Astrocyte (in vitro differentiated cells and primary cell): Measurements from ENCODE around the gene PRSS16. TPM values are rescaled to one million over a fixed set of nuclear protein-coding genes. Genes with fewer than 3 reads are reported as not detected.

Experiments used
- DNase-seq: peaks from one replicate; pipeline ENCODE4 v3.0.0-alpha.2; 2010; ENCODE audit warnings: low read depth
- FAIRE-seq: peaks from 2 replicates; lab custom pipeline; 2011; peaks lifted over from hg19 to GRCh38; lab: Jason Lieb, UNC
- H2AFZ ChIP-seq: 2 replicates; pipeline ENCODE4 v1.6.0; 2012; ENCODE audit warnings: low read depth, low read length, inconsistent platforms
- H3K27ac ChIP-seq: 2 replicates; pipeline ENCODE4 v1.5.1; 2011; ENCODE audit warnings: low read depth, low read length, inconsistent platforms
- H3K27me3 ChIP-seq: 2 replicates; pipeline ENCODE4 v1.6.0; 2011; ENCODE audit warnings: low read length, inconsistent platforms; ENCODE audit not compliant: insufficient read depth
- H3K36me3 ChIP-seq: 2 replicates; pipeline ENCODE4 v1.5.1; 2011; ENCODE audit warnings: low read length, inconsistent platforms; ENCODE audit not compliant: insufficient read depth
- H3K4me1 ChIP-seq: 2 replicates; pipeline ENCODE4 v1.5.1; 2011; ENCODE audit warnings: low read length, inconsistent platforms; ENCODE audit not compliant: insufficient read depth
- H3K4me2 ChIP-seq: 2 replicates; pipeline ENCODE4 v1.6.0; 2012; ENCODE audit warnings: low read length, inconsistent platforms
- H3K4me3 ChIP-seq: 2 replicates; pipeline ENCODE4 v1.5.1; 2011; ENCODE audit warnings: low read depth, mild to moderate bottlenecking, low read length, inconsistent platforms; ENCODE audit not compliant: insufficient read depth
- H3K79me2 ChIP-seq: 2 replicates; pipeline ENCODE4 v1.6.0; 2012; ENCODE audit warnings: mild to moderate bottlenecking, low read length, inconsistent platforms; ENCODE audit not compliant: insufficient read depth
- H3K9ac ChIP-seq: 2 replicates; pipeline ENCODE4 v1.6.0; 2012; ENCODE audit warnings: mild to moderate bottlenecking, low read length, inconsistent platforms
- H3K9me3 ChIP-seq: 2 replicates; pipeline ENCODE4 v1.5.1; 2012; ENCODE audit warnings: low read depth, mild to moderate bottlenecking, low read length, inconsistent platforms; ENCODE audit not compliant: insufficient read depth
- H4K20me1 ChIP-seq: 2 replicates; pipeline ENCODE4 v1.6.0; 2012; ENCODE audit warnings: low read length, inconsistent platforms; ENCODE audit not compliant: insufficient read depth
- H3K27ac Mint-ChIP-seq: one replicate; pipeline ENCODE4 v1.8.0; 2021; ENCODE audit warnings: mild to moderate bottlenecking, mixed read lengths; ENCODE audit not compliant: unreplicated experiment
- H3K27me3 Mint-ChIP-seq: one replicate; pipeline ENCODE4 v1.8.0; 2021; ENCODE audit warnings: low read depth, mixed read lengths; ENCODE audit not compliant: unreplicated experiment
- H3K36me3 Mint-ChIP-seq: one replicate; pipeline ENCODE4 v1.8.0; 2021; ENCODE audit warnings: low read depth, mixed read lengths; ENCODE audit not compliant: unreplicated experiment
- H3K4me1 Mint-ChIP-seq: one replicate; pipeline ENCODE4 v1.8.0; 2021; ENCODE audit warnings: low read depth, mixed read lengths; ENCODE audit not compliant: unreplicated experiment
- H3K4me3 Mint-ChIP-seq: one replicate; pipeline ENCODE4 v1.8.0; 2021; ENCODE audit warnings: mild to moderate bottlenecking, moderate library complexity, mixed read lengths; ENCODE audit not compliant: unreplicated experiment
- H3K9me3 Mint-ChIP-seq: one replicate; pipeline ENCODE4 v1.8.0; 2021; ENCODE audit warnings: mild to moderate bottlenecking, mixed read lengths; ENCODE audit not compliant: unreplicated experiment
- EZH2 ChIP-seq: IDR thresholded peaks from 2 replicates; pipeline ENCODE4 v1.6.1; 2012; ENCODE audit warnings: mild to moderate bottlenecking, low read length, inconsistent platforms; ENCODE audit not compliant: insufficient read depth
- total RNA-seq: library from RNA; stranded (reverse); gene quantifications from 2 replicates; pipeline ENCODE4 v1.2.1, GENCODE V29; 2021
- TF ChIP-seq, protein P1 (sequence below): IDR thresholded peaks from 2 replicates; pipeline ENCODE4 v1.5.1; 2011; ENCODE audit warnings: low read depth, mild to moderate bottlenecking, inconsistent platforms, low read length, moderate library complexity; ENCODE audit not compliant: insufficient read depth

Gene PRSS16
- total RNA-seq, 1 donor from 2014 or later: 2.3 TPM

DNA sequence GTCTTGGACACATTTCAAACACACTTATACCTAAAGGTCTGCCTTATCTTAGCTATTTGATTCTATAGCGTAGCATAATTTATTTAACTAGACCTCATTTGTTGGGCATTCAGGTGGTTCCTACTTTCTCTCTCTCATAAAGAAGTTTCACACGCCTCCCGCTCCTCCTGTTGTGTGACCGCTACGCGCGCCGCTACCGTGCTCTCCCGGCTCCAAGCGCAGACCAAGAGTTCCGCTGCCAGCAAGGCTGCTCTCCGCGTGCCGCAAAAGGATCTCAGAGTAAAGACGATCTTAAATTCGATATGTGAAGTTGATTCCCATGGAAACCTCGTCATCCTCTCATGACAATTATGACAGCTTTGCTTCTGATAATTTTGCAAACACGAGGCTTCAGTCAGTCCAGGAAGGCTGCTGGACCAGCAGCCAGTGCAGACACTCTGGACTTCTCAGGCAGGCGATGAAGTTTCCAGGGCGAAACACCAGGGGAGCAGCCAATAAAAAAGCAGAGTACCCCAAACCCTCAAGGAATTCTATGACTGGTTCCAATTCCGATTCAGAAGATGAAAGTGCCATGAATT, 20.4 kb downstream of the PRSS16 start:
- H3K9me3 ChIP-seq: peaks cover 3% of the 10 kb centered on the region
- no peaks in the 10 kb centered on the region for H4K20me1 ChIP-seq
- H3K27me3 ChIP-seq: peaks cover 12% of the 10 kb centered on the region
- H3K4me1 ChIP-seq: no peaks in the 10 kb centered on the region
- H3K9ac ChIP-seq: no peak overlapping the region
- peak overlapping the region; percentile 26 for H3K4me2 ChIP-seq
- no peak overlapping the region for H3K27ac ChIP-seq
- H3K79me2 ChIP-seq: no peaks in the 10 kb centered on the region
- H2AFZ ChIP-seq: peak overlapping the region; percentile 26
- H3K36me3 Mint-ChIP-seq: no peaks in the 10 kb centered on the region
- no peaks in the 10 kb centered on the region for H3K4me1 Mint-ChIP-seq
- peaks cover 7% of the 10 kb centered on the region for H3K9me3 Mint-ChIP-seq
- DNase-seq (no peak), FAIRE-seq (no peak)
- H3K36me3 ChIP-seq: no peaks in the 10 kb centered on the region
- no peak overlapping the region for H3K27ac Mint-ChIP-seq
- H3K4me3 ChIP-seq: no peak overlapping the region
- H3K4me3 Mint-ChIP-seq: peak overlapping the region; percentile 75
- TF ChIP-seq, protein P1, sequence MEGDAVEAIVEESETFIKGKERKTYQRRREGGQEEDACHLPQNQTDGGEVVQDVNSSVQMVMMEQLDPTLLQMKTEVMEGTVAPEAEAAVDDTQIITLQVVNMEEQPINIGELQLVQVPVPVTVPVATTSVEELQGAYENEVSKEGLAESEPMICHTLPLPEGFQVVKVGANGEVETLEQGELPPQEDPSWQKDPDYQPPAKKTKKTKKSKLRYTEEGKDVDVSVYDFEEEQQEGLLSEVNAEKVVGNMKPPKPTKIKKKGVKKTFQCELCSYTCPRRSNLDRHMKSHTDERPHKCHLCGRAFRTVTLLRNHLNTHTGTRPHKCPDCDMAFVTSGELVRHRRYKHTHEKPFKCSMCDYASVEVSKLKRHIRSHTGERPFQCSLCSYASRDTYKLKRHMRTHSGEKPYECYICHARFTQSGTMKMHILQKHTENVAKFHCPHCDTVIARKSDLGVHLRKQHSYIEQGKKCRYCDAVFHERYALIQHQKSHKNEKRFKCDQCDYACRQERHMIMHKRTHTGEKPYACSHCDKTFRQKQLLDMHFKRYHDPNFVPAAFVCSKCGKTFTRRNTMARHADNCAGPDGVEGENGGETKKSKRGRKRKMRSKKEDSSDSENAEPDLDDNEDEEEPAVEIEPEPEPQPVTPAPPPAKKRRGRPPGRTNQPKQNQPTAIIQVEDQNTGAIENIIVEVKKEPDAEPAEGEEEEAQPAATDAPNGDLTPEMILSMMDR: no peak
- TF ChIP-seq EZH2: no peak
- peaks cover 26% of the 10 kb centered on the region for H3K27me3 Mint-ChIP-seq

DNA sequence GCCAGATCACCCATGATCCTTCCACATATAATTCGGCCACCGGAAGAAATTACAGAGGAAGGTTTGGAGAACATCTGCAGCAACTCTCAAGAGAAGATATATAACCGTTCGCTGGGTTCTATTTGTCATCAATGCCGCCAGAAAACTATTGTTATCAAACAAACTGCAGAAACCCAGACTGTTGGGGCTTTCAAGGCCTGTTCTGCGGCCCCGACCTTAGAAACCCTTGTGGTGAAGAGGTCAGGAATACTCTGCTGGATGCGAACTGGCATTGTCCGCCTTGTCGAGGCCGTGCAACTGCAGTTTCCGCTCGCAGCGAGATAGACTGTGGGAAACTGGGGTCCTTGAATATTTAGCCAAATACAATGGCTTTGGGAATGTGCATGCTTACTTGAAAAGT, 21.3 kb downstream of the PRSS16 start:
- no peak overlapping the region for H3K4me3 Mint-ChIP-seq
- H3K27me3 Mint-ChIP-seq: peaks cover 32% of the 10 kb centered on the region
- H3K4me1 Mint-ChIP-seq: no peaks in the 10 kb centered on the region
- H3K9me3 Mint-ChIP-seq: peaks cover 7% of the 10 kb centered on the region
- TF ChIP-seq EZH2: no peak
- TF ChIP-seq, protein P1: no peak
- no peak overlapping the region for H2AFZ ChIP-seq
- no peaks in the 10 kb centered on the region for H3K36me3 Mint-ChIP-seq
- H3K4me3 ChIP-seq: no peak overlapping the region
- no peaks in the 10 kb centered on the region for H3K36me3 ChIP-seq
- DNase-seq (no peak), FAIRE-seq (no peak)
- no peaks in the 10 kb centered on the region for H3K79me2 ChIP-seq
- H3K27me3 ChIP-seq: peaks cover 12% of the 10 kb centered on the region
- H3K27ac ChIP-seq: no peak overlapping the region
- no peaks in the 10 kb centered on the region for H3K4me1 ChIP-seq
- H3K27ac Mint-ChIP-seq: no peak overlapping the region
- H3K4me2 ChIP-seq: no peak overlapping the region
- no peak overlapping the region for H3K9ac ChIP-seq
- peaks cover 3% of the 10 kb centered on the region for H3K9me3 ChIP-seq
- H4K20me1 ChIP-seq: no peaks in the 10 kb centered on the region

DNA sequence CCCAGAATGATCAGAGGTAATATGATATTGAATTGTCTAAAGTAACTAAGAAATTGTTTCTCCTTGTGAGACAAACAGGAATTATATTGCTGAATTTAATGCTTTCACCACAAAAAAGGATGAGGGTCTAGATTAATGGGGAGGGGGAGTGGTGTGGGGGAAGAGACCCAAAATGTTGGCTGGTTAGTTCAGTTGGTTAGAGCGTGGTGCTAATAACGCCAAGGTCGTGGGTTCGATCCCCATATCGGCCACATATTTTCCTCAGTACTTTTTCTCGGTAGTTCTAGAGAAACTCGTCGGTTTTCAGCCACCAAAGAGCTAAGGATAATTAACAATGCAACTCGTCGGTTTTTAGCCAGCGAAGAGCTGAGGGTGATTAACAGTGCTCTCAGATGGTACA, 26.3 kb downstream of the PRSS16 start:
- H3K36me3 Mint-ChIP-seq: no peaks in the 10 kb centered on the region
- H3K9ac ChIP-seq: no peak overlapping the region
- H3K27ac Mint-ChIP-seq: no peak overlapping the region
- H4K20me1 ChIP-seq: no peaks in the 10 kb centered on the region
- DNase-seq (no peak), FAIRE-seq (no peak)
- no peaks in the 10 kb centered on the region for H3K79me2 ChIP-seq
- H3K9me3 Mint-ChIP-seq: peaks cover 4% of the 10 kb centered on the region
- H3K4me2 ChIP-seq: no peak overlapping the region
- no peak overlapping the region for H3K4me3 Mint-ChIP-seq
- no peaks in the 10 kb centered on the region for H3K4me1 Mint-ChIP-seq
- H2AFZ ChIP-seq: no peak overlapping the region
- no peak for TF ChIP-seq EZH2
- TF ChIP-seq, protein P1: no peak
- peaks cover 29% of the 10 kb centered on the region for H3K27me3 Mint-ChIP-seq
- no peak overlapping the region for H3K4me3 ChIP-seq
- H3K27me3 ChIP-seq: peaks cover 2% of the 10 kb centered on the region
- no peaks in the 10 kb centered on the region for H3K4me1 ChIP-seq
- H3K9me3 ChIP-seq: peaks cover 7% of the 10 kb centered on the region
- no peak overlapping the region for H3K27ac ChIP-seq
- H3K36me3 ChIP-seq: no peaks in the 10 kb centered on the region
